ENCODE data around the gene BMP7. TPM values are rescaled to one million over a fixed set of nuclear protein-coding genes. Genes with fewer than 3 reads are reported as not detected.

Gene BMP7
- total RNA-seq, 4 donors from 2014 or later = 0.44 to 0.82 TPM; not detected in 2

- TF ChIP-seq CTCF (IDR thresholded peaks at IDR 0.05; ENCODE audit: low read depth) = peak; percentile 46
Observed at GRCh38 chr20:57259121-57259937, 7.1 kb downstream of the BMP7 start.

- TF ChIP-seq CTCF (IDR thresholded peaks at IDR 0.05; ENCODE audit: low read depth) = no peak
Observed at GRCh38 chr20:57257701-57258453, 8.6 kb downstream of the BMP7 start.

GRCh38 chr20:57256908-57257307 lies 9.5 kb downstream of the BMP7 start:
- TF ChIP-seq CTCF (IDR thresholded peaks at IDR 0.05; ENCODE audit: low read depth) = peak; percentile 89

- TF ChIP-seq CTCF (IDR thresholded peaks at IDR 0.05; ENCODE audit: low read depth) = no peak
Observed at GRCh38 chr20:57256205-57256604, 10.2 kb downstream of the BMP7 start.

GRCh38 chr20:57255183-57255582 lies 11.3 kb downstream of the BMP7 start:
- peak; percentile 74 for TF ChIP-seq CTCF (IDR thresholded peaks at IDR 0.05; ENCODE audit: low read depth)

DNA sequence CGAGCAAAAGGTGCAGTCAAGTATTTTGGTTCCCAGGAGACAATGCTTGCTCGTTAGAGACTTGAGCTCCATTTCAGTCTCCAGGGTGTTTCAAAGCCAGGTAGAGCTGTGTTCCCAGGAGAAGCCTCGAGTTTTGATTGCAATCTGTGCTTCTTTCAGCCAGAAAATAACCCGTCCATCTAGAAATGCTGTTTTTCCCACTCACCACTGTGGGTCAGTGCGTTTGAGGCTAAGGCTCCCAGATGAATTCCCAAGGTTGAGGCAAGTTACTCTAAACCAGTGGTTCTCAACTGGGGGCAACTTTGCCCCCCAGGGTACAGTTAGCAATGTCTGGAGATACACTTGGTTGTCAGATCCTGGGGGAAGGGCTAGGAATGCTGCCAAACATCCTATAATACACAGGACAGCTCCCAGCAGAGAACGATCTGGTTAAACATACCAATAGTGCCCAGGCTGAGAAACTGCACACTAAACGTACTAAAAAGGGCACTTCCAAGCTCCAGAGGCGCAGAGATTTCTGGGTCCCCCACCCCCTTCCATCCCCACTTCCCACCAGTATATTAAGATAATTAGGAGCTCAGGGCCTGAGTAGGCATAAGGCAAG lies 13.8 kb downstream of the BMP7 start:
- TF ChIP-seq CTCF (IDR thresholded peaks at IDR 0.05; ENCODE audit: low read depth) = no peak

DNA sequence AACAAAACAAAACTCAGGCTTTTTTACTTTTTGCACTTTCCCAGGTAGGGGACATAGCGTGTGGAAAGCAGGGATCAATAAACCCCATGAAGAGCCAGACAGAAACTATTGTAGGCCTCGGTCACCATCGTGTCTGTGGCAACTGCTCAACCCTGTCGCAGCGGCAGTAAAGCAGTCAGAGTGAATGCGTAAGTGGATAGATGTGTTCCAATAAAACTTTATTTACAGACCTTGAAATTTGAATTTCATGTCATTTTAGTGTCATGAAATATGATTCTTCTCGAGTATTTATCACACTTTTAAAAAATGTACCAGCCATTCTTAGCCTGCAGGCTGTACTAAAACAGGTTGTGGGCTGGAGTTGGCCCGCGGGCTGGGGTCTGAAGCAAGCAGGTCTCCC lies 14.5 kb downstream of the BMP7 start:
- no peak for TF ChIP-seq CTCF (IDR thresholded peaks at IDR 0.05; ENCODE audit: low read depth)
